T-helper 2 cell treated with Interferon-gamma antibody and Interleukin-4, amounts not matched to agents 5 μg/mL and 100 μg/mL, for 36 hours (primary cell): ENCODE measurements around the gene CALML3.

Experiments
- DNase-seq: peaks from one replicate; pipeline ENCODE4 v3.0.0; 2021; ENCODE audit warnings: low spot score
- H3K27ac Mint-ChIP-seq: one replicate; pipeline ENCODE4 v1.8.0; 2021; ENCODE audit warnings: mild to moderate bottlenecking, mixed read lengths
- H3K27me3 Mint-ChIP-seq: one replicate; pipeline ENCODE4 v1.8.0; 2021; ENCODE audit warnings: low read depth, mixed read lengths
- H3K36me3 Mint-ChIP-seq: one replicate; pipeline ENCODE4 v1.8.0; 2021; ENCODE audit warnings: low read depth, mixed read lengths
- H3K4me1 Mint-ChIP-seq: one replicate; pipeline ENCODE4 v1.8.0; 2021; ENCODE audit warnings: low read depth, mixed read lengths
- H3K4me3 Mint-ChIP-seq: one replicate; pipeline ENCODE4 v1.8.0; 2022; ENCODE audit warnings: mild to moderate bottlenecking, moderate library complexity, mixed read lengths
- H3K9me3 Mint-ChIP-seq: one replicate; pipeline ENCODE4 v1.8.0; 2021; ENCODE audit warnings: mixed read lengths

CALML3 gene

GRCh38 chr10:5508161-5508604, 16.6 kb upstream of the CALML3 start:
- no peak overlapping the region for H3K27ac Mint-ChIP-seq
- peaks cover 3% of the 10 kb centered on the region for H3K4me1 Mint-ChIP-seq
- H3K27me3 Mint-ChIP-seq, result peaks cover 11% of the 10 kb centered on the region
- DNase-seq, result no peak
- no peaks in the 10 kb centered on the region for H3K36me3 Mint-ChIP-seq
- no peak overlapping the region for H3K4me3 Mint-ChIP-seq
- no peaks in the 10 kb centered on the region for H3K9me3 Mint-ChIP-seq

DNA sequence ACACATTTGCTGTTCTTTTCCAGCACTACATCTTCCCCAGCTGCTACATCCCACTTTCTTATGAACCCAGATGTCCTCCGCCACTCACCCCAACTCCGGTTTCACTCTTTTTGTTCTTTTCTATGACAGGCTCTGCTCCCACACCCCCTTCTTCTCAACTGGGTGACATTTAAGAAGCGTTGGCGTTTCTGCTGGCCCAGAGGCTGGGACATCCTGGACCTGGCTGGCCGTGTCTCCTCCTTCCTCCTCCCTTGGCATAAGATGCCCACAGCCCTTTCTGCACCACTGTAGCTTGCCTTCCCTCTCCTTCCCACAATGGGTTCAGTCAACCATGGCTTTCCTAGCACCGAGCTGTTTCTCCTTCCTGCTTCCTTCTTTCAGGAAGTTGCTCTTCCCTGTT, 16.0 kb upstream of the CALML3 start:
- Mint-ChIP-seq H3K4me1 (peaks cover 7% of the 10 kb centered on the region), H3K4me3 (no peak overlapping the region), H3K9me3 (no peaks in the 10 kb centered on the region), H3K36me3 (no peaks in the 10 kb centered on the region), H3K27ac (no peak overlapping the region), H3K27me3 (peaks cover 12% of the 10 kb centered on the region)
- DNase-seq, result no peak

GRCh38 chr10:5509236-5509635, 15.5 kb upstream of the CALML3 start:
- no peak for DNase-seq
- Mint-ChIP-seq H3K27ac (no peak overlapping the region), H3K36me3 (no peaks in the 10 kb centered on the region), H3K9me3 (no peaks in the 10 kb centered on the region), H3K27me3 (peaks cover 12% of the 10 kb centered on the region), H3K4me1 (peaks cover 7% of the 10 kb centered on the region), H3K4me3 (no peak overlapping the region)

DNA sequence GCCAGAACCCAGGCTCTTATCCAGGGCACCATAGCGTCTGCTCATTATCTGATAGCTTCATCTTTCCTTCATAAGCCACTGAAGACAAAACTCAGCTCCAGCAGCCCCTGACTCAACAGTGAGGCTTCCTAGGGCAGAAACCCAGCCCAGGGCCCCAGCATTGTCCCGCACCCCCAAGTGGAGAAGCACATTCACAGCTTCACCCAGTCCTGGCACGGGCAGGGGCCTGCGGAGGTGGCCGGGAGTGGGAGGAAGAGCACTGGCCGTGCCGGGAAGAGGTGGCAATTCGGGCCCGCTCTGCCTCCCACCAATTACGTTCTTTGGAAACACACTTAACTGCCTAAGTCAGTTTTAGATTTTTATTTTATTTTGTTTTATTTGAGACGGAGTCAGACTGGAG, 15.1 kb upstream of the CALML3 start:
- H3K36me3 Mint-ChIP-seq, result no peaks in the 10 kb centered on the region
- H3K27me3 Mint-ChIP-seq, result peaks cover 12% of the 10 kb centered on the region
- no peak for DNase-seq
- H3K4me1 Mint-ChIP-seq, result peaks cover 7% of the 10 kb centered on the region
- H3K4me3 Mint-ChIP-seq, result no peak overlapping the region
- H3K27ac Mint-ChIP-seq, result no peak overlapping the region
- H3K9me3 Mint-ChIP-seq, result no peaks in the 10 kb centered on the region

- Mint-ChIP-seq H3K36me3 (no peaks in the 10 kb centered on the region), H3K4me3 (no peak overlapping the region), H3K27me3 (peaks cover 7% of the 10 kb centered on the region), H3K4me1 (peaks cover 7% of the 10 kb centered on the region), H3K27ac (no peak overlapping the region), H3K9me3 (no peaks in the 10 kb centered on the region)
- DNase-seq, result no peak
These were observed 14.3 kb upstream of the CALML3 start for GRCh38 chr10:5510281-5511072.

DNA sequence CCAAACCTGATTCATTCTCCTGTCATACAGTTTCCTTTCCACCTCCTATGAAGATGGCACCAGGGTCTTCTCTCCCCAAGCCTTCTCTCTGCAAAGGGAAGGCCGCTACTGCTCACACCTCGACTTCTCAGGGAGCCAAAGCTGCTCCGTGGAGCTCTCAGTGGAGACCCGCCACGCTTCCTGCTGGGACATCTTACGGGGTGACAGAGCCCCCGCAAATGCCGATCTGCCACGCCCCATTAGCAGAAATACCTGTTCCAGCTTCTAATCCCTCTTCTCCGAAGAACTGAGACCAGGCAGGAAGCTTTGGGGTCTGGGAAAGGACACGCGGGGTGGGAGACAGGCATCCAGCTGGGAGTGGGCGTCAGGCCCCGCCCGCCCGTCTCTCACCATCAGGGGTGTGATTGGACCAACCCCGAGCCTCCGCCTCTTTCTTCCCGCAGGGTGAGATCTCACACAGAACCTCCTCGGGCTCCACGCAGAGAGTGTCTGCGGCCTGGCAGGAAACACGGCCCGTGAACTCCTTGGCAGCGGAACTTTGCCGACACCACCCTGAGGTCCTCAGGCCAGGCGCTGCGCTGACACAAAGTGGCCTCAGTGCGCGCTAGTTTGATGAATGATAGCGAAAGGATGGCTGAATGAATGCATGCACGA, 13.4 kb upstream of the CALML3 start:
- H3K36me3 Mint-ChIP-seq, result no peaks in the 10 kb centered on the region
- peaks cover 7% of the 10 kb centered on the region for H3K4me1 Mint-ChIP-seq
- H3K4me3 Mint-ChIP-seq, result no peak overlapping the region
- DNase-seq, result no peak
- no peaks in the 10 kb centered on the region for H3K9me3 Mint-ChIP-seq
- no peak overlapping the region for H3K27ac Mint-ChIP-seq
- H3K27me3 Mint-ChIP-seq, result peaks cover 8% of the 10 kb centered on the region

DNA sequence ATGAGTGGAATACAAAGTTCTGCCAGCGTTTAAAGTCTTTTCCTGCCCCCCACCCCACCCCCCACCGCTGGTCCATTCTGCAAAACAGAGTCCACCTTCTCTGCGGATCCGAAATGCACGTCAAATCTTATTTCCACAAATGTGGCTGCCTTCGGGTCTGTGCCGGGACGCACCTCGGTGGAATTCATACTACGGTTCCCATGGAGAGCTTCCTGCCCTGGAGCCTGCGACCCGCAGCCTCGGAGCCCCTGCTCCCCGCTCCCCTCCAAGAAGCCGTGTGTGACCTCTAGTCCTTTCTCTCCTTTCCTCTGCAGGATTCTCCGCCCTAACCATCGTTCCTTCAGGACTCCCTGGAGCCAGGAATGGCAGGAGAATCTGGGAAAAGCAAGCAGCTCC, 12.9 kb upstream of the CALML3 start:
- peaks cover 7% of the 10 kb centered on the region for H3K4me1 Mint-ChIP-seq
- no peak overlapping the region for H3K4me3 Mint-ChIP-seq
- H3K27ac Mint-ChIP-seq, result no peak overlapping the region
- H3K9me3 Mint-ChIP-seq, result no peaks in the 10 kb centered on the region
- peaks cover 14% of the 10 kb centered on the region for H3K27me3 Mint-ChIP-seq
- H3K36me3 Mint-ChIP-seq, result no peaks in the 10 kb centered on the region
- DNase-seq, result no peak

DNA sequence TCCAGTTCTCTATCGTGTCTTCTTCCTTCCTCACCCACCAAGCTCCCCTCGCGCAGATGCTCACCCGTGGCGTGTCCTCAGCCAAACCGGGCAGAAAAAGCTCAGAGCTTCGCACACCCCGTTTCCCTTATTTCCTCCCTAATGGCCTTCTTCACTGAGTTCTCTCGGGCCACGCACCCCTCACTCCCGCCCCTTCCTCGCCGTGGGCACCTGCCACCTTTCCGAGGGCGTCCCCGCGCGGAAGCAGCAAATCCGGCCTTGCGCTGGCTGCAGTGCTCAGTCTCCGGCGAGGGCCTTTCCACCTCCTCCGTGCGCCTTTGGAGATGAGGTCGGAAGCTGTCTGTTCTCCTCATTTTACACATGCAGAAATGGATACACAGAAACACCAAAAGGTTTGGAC, 12.4 kb upstream of the CALML3 start:
- Mint-ChIP-seq H3K9me3 (no peaks in the 10 kb centered on the region), H3K4me1 (peaks cover 7% of the 10 kb centered on the region), H3K36me3 (no peaks in the 10 kb centered on the region), H3K4me3 (no peak overlapping the region), H3K27ac (no peak overlapping the region), H3K27me3 (peaks cover 16% of the 10 kb centered on the region)
- DNase-seq, result no peak

DNA sequence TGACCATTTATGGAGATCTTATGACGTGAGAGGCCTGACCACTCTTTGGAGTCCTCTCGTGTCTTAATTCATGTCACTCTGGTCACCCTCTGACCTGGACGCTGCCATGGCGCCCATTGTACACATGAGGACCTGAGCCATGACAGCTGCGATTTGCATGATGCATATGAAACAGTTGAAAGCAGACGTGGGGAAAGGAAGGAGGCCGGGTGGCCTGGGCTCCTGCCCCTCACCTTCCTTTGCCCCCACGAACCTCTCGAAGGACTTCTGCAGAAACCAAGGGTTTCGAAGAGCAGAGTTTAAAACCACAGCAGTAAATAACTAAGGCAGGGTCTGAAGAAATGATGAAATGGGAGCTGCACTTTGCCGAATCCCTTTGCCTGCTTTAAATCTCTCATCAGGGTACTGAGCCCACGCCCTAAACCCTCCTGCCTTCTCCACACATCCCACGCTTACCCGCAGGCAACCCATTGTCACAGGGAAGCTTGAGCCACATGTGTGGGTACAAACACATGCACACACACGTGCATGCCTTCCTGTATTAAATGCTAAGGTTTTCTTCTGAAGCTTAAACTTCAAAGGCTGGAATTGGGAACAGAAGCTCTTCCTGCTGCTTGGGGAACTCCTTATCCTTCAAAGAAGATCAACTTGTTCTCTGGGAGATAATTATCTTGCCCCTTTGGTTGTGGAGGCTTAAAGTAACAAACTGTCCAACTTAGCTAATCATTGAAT, 11.7 kb upstream of the CALML3 start:
- peaks cover 7% of the 10 kb centered on the region for H3K4me1 Mint-ChIP-seq

DNA sequence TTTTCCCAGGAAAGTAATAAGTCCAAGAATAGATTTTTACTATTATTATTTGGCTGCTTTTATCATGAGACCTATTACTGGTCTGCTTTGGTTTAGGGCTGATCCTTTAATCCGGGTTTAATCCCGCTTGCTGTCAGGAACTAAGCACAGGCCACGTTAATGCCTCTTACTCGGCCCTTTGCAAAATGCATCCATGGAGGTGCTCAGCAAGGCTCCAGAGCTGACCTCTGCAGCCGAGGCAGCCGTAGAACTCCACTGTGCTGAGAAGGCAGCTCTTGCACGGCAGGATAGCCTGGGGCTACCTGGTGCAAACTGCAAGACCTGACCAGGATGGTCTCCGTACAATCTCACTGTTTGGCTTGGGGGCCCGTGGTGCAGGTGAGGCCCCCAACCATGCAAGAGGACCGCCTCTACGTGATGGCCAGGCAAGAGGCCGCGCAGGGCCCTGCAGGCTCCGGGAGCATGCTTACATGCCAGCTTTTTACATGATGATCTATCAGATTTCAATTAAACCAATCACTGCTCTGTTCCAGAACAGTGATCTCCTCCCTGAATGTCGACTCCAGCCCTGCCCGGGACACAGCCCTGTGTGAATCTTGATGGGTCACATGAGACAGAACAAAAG, 10.4 kb upstream of the CALML3 start:
- Mint-ChIP-seq H3K27me3 (peaks cover 20% of the 10 kb centered on the region), H3K36me3 (no peaks in the 10 kb centered on the region), H3K27ac (no peak overlapping the region), H3K4me1 (peaks cover 7% of the 10 kb centered on the region), H3K4me3 (no peak overlapping the region), H3K9me3 (no peaks in the 10 kb centered on the region)
- no peak for DNase-seq

More for the DNA sequence above, 11.7 kb upstream of the CALML3 start:
- peak; percentile 24 for DNase-seq
- H3K27me3 Mint-ChIP-seq, result peaks cover 16% of the 10 kb centered on the region
- no peaks in the 10 kb centered on the region for H3K36me3 Mint-ChIP-seq
- H3K27ac Mint-ChIP-seq, result no peak overlapping the region
- H3K9me3 Mint-ChIP-seq, result no peaks in the 10 kb centered on the region
- H3K4me3 Mint-ChIP-seq, result no peak overlapping the region

- no peak for DNase-seq
- H3K27ac Mint-ChIP-seq, result no peak overlapping the region
- H3K9me3 Mint-ChIP-seq, result no peaks in the 10 kb centered on the region
- H3K4me3 Mint-ChIP-seq, result no peak overlapping the region
- H3K27me3 Mint-ChIP-seq, result peaks cover 19% of the 10 kb centered on the region
- H3K4me1 Mint-ChIP-seq, result peaks cover 7% of the 10 kb centered on the region
- no peaks in the 10 kb centered on the region for H3K36me3 Mint-ChIP-seq
These were observed 8.6 kb upstream of the CALML3 start for GRCh38 chr10:5515948-5516761.

DNA sequence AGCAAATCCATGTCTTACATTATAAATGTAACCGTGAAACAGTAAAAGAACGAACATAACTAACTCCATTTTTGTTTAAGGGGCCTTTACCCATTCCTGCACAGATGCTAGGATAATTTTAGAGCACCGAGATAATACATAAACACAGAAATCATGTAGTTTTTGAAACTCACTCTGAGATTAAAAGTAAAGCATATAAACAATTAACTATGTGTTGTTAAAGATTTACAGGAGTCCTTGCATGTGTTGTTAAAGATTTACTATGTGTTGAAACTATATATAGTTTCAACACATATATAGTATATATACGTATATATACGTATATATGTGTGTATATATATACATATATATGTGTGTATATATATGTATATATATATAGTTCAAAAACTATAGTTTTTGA, 7.2 kb upstream of the CALML3 start:
- no peaks in the 10 kb centered on the region for H3K9me3 Mint-ChIP-seq
- no peak overlapping the region for H3K27ac Mint-ChIP-seq
- H3K36me3 Mint-ChIP-seq, result no peaks in the 10 kb centered on the region
- peaks cover 17% of the 10 kb centered on the region for H3K27me3 Mint-ChIP-seq
- no peak overlapping the region for H3K4me3 Mint-ChIP-seq
- DNase-seq, result no peak
- peaks cover 7% of the 10 kb centered on the region for H3K4me1 Mint-ChIP-seq

GRCh38 chr10:5518143-5518542, 6.6 kb upstream of the CALML3 start:
- no peak overlapping the region for H3K4me3 Mint-ChIP-seq
- H3K27me3 Mint-ChIP-seq, result peaks cover 17% of the 10 kb centered on the region
- H3K4me1 Mint-ChIP-seq, result peaks cover 4% of the 10 kb centered on the region
- no peaks in the 10 kb centered on the region for H3K36me3 Mint-ChIP-seq
- H3K27ac Mint-ChIP-seq, result no peak overlapping the region
- H3K9me3 Mint-ChIP-seq, result no peaks in the 10 kb centered on the region
- DNase-seq, result no peak
